ENCODE data around the gene PRND. TPM values are rescaled to one million over a fixed set of nuclear protein-coding genes. Genes with fewer than 3 reads are reported as not detected.

The PRND gene
- total RNA-seq, 1 experiment from 2014 or later, result not detected

DNA sequence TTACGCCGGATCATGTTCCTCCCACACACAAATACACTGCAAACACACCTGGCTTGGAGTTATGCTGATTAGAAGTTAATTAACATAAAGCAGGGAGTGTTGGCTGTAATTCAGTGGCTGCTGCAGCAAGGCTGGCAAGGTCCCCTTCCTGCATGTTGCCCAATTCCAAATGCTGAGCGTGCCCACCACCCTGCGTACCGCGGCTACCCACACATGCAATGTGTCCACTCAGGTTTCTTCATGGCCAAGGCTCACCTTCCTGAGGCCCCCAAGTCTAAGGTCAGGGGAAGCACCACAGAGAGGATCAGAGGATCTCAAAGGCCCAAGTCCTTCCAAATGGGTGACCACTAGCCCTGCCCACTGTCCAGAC lies 11.6 kb upstream of the PRND start:
- Histone ChIP-seq H3K27me3 (ENCODE audit: insufficient read depth, low read depth) (no peaks in the 10 kb centered on the region), H3K36me3 (ENCODE audit: low read depth) (no peaks in the 10 kb centered on the region), H3F3A (ENCODE audit: insufficient read depth, low read depth) (peaks cover 20% of the 10 kb centered on the region), H3K9me2 (ENCODE audit: insufficient read depth) (no peaks in the 10 kb centered on the region), H3K4me2 (no peak overlapping the region), H3K4me1 (replicated peaks; ENCODE audit: insufficient read depth) (peaks cover 22% of the 10 kb centered on the region), H3K27ac (no peak overlapping the region), H4K20me1 (ENCODE audit: insufficient read depth) (no peaks in the 10 kb centered on the region), H2AFZ (no peak overlapping the region), H3K9me3 (ENCODE audit: insufficient read depth, low read depth) (no peaks in the 10 kb centered on the region), H3K4me3 (no peak overlapping the region), H3K79me2 (ENCODE audit: low read depth) (no peaks in the 10 kb centered on the region)
- no peak for TF ChIP-seq EZH2 (IDR thresholded peaks at IDR 0.05; ENCODE audit: low read depth)
- no peak for TF ChIP-seq CTCF (conservative IDR thresholded peaks at IDR 0.05)
- no TSS peak for BruUV-seq (replicated peaks)
- DNase-seq, result no peak
- ChIA-PET POLR2A (ENCODE audit: unreplicated experiment) (no interaction called here), CTCF (interaction anchor here (0.7 kb wide), 1 partner anchor 21 kb away, joined by 17 read pairs; no protein-coding TSS in a partner anchor)
- intact Hi-C loops (cut with micrococcal nuclease; ENCODE audit: unreplicated experiment), result loop anchor here (5.0 kb wide), 2 partner anchors 253 to 693 kb away; partner anchors contain the start of gene RNF24

- no peak overlapping the region for H3K4me2 ChIP-seq
- no peaks in the 10 kb centered on the region for H3K27me3 ChIP-seq (ENCODE audit: insufficient read depth, low read depth)
- H3K9me3 ChIP-seq (ENCODE audit: insufficient read depth, low read depth), result no peaks in the 10 kb centered on the region
- no peak overlapping the region for H2AFZ ChIP-seq
- ChIA-PET CTCF (no interaction called here), POLR2A (ENCODE audit: unreplicated experiment) (no interaction called here)
- H4K20me1 ChIP-seq (ENCODE audit: insufficient read depth), result no peaks in the 10 kb centered on the region
- no peaks in the 10 kb centered on the region for H3K36me3 ChIP-seq (ENCODE audit: low read depth)
- H3F3A ChIP-seq (ENCODE audit: insufficient read depth, low read depth), result peaks cover 20% of the 10 kb centered on the region
- TF ChIP-seq CTCF (conservative IDR thresholded peaks at IDR 0.05) (no peak), EZH2 (IDR thresholded peaks at IDR 0.05; ENCODE audit: low read depth) (no peak)
- H3K27ac ChIP-seq, result no peak overlapping the region; the same call in 1 of the 2 replicates
- no peak for DNase-seq
- intact Hi-C loops (cut with micrococcal nuclease; ENCODE audit: unreplicated experiment), result loop anchor here (5.0 kb wide), 2 partner anchors 254 to 694 kb away; partner anchors contain the start of gene RNF24
- no TSS peak for BruUV-seq (replicated peaks)
- peaks cover 22% of the 10 kb centered on the region for H3K4me1 ChIP-seq (replicated peaks; ENCODE audit: insufficient read depth)
- H3K4me3 ChIP-seq, result no peak overlapping the region
- H3K9me2 ChIP-seq (ENCODE audit: insufficient read depth), result no peaks in the 10 kb centered on the region
- H3K79me2 ChIP-seq (ENCODE audit: low read depth), result no peaks in the 10 kb centered on the region
Measured at GRCh38 chr20:4711511-4711910, 10.2 kb upstream of the PRND start.

DNA sequence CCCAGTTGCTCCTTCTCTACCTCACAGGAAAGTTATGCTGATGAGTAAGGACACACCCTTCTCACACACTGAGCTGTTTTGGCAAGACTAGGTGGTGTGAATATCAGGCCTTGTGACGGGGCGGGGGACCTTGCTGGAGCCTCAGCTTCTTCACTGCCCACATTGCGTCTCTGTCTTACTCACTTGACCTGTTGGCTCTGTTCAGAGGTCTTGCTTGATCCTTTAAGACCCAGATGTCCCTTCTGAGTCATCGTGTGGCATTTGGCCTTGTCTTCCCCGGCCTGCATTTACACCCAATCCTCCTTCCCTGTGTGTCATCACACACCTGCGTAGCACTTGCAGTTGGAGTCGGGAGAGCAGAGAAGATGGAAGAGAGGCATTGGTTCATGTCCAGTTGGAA lies 8.3 kb upstream of the PRND start:
- H3F3A ChIP-seq (ENCODE audit: insufficient read depth, low read depth), result peaks cover 20% of the 10 kb centered on the region
- no TSS peak for BruUV-seq (replicated peaks)
- H3K4me2 ChIP-seq, result peak overlapping the region; percentile 33
- H3K36me3 ChIP-seq (ENCODE audit: low read depth), result no peaks in the 10 kb centered on the region
- ChIA-PET POLR2A (ENCODE audit: unreplicated experiment) (interaction anchor here (0.5 to 0.9 kb wide), 3 partner anchors 10 to 815 kb away, joined by 3 to 7 read pairs (median 3); no protein-coding TSS in a partner anchor), CTCF (interaction anchor here (0.6 to 1.1 kb wide), 3 partner anchors 100 to 895 kb away, joined by 3 to 5 read pairs (median 3); partner anchors contain the start of gene CDS2)
- intact Hi-C loops (cut with micrococcal nuclease; ENCODE audit: unreplicated experiment), result loop anchor here (5.0 kb wide), 2 partner anchors 256 to 696 kb away; partner anchors contain the start of gene RNF24
- no peaks in the 10 kb centered on the region for H4K20me1 ChIP-seq (ENCODE audit: insufficient read depth)
- DNase-seq, result peak; percentile 91 to 100
- no peaks in the 10 kb centered on the region for H3K79me2 ChIP-seq (ENCODE audit: low read depth)
- no peaks in the 10 kb centered on the region for H3K9me2 ChIP-seq (ENCODE audit: insufficient read depth)
- H3K27ac ChIP-seq, result peak overlapping the region; percentile 78
- H3K4me3 ChIP-seq, result no peak overlapping the region
- TF ChIP-seq CTCF (conservative IDR thresholded peaks at IDR 0.05), result no peak
- no peak for TF ChIP-seq EZH2 (IDR thresholded peaks at IDR 0.05; ENCODE audit: low read depth)
- H3K27me3 ChIP-seq (ENCODE audit: insufficient read depth, low read depth), result no peaks in the 10 kb centered on the region
- no peaks in the 10 kb centered on the region for H3K9me3 ChIP-seq (ENCODE audit: insufficient read depth, low read depth)
- peaks cover 22% of the 10 kb centered on the region for H3K4me1 ChIP-seq (replicated peaks; ENCODE audit: insufficient read depth)
- no peak overlapping the region for H2AFZ ChIP-seq

Data from PC-9 (cell line).